H1 (cell line): ENCODE results near the gene KLHL24. TPM values are rescaled to one million over a fixed set of nuclear protein-coding genes. Genes with fewer than 3 reads are reported as not detected.
A peak's percentile ranks its signal among the peaks of the same experiment; 100 is the strongest.

Source experiments
- CTCF ChIA-PET: fragments of 300-600 bp; sonication (Branson Sonifier 250); formaldehyde crosslinking; loops from one replicate; lab custom pipeline; 2021; ENCODE audit not compliant: partially characterized antibody; lab: Charles Lee
- POLR2A ChIA-PET: fragments of 300-600 bp; sonication (Branson Sonifier 250); formaldehyde crosslinking; loops from one replicate; lab custom pipeline; 2021; ENCODE audit warnings: inconsistent platforms; ENCODE audit not compliant: partially characterized antibody; lab: Charles Lee
- DNase-seq, 2 experiments: peaks; one replicate each; pipeline versions ENCODE4 v3.0.0 to v3.0.0-alpha.2; 2010 to 2022; ENCODE audit warnings: low spot score in 2 of 2, low read depth in 1 of 2, mixed read lengths in 1 of 2
- FAIRE-seq: peaks from 2 replicates; lab custom pipeline; 2011; peaks lifted over from hg19 to GRCh38; lab: Jason Lieb, UNC
- H2AFZ ChIP-seq: 2 replicates; pipeline ENCODE4 v1.8.1; 2012; ENCODE audit warnings: low read length, inconsistent platforms
- H2AK5ac ChIP-seq: 2 replicates; pipeline ENCODE4 v1.6.1; 2013; ENCODE audit warnings: low read depth, low read length
- H2BK120ac ChIP-seq: replicated peaks from 2 replicates; pipeline ENCODE3; 2013; ENCODE audit warnings: low read depth, low read length, inconsistent platforms
- H2BK12ac ChIP-seq: 2 replicates; pipeline ENCODE4 v1.6.1; 2013; ENCODE audit warnings: low read depth, low read length
- H2BK15ac ChIP-seq: 2 replicates; pipeline ENCODE4 v1.6.1; 2013; ENCODE audit warnings: low read length
- H2BK20ac ChIP-seq: 2 replicates; pipeline ENCODE4 v1.6.1; 2013; ENCODE audit warnings: low read length
- H2BK5ac ChIP-seq: 2 replicates; pipeline ENCODE4 v1.6.1; 2013; ENCODE audit warnings: low read depth, low read length
- H3K14ac ChIP-seq: 2 replicates; pipeline ENCODE4 v1.6.1; 2013; ENCODE audit warnings: inconsistent platforms; ENCODE audit not compliant: insufficient read length
- H3K18ac ChIP-seq: 2 replicates; pipeline ENCODE4 v1.6.1; 2013; ENCODE audit warnings: low read length; ENCODE audit errors: extremely low read depth
- H3K23ac ChIP-seq: 2 replicates; pipeline ENCODE4 v1.6.1; 2013; ENCODE audit warnings: inconsistent platforms; ENCODE audit not compliant: insufficient read length
- H3K23me2 ChIP-seq: 2 replicates; pipeline ENCODE4 v1.6.1; 2013; ENCODE audit warnings: low read depth, low read length
- H3K27ac ChIP-seq: 2 replicates; pipeline ENCODE4 v1.6.1; 2011; ENCODE audit warnings: low read depth, low read length, inconsistent platforms
- H3K27me3 ChIP-seq, 4 experiments: replicated peaks in 1 of 4; 1 replicate in 1 of 4; 2 replicates in 3 of 4; pipeline versions ENCODE4 v1.6.1 to v1.8.1; 2011 to 2013; ENCODE audit warnings: low read length in 3 of 4, mild to moderate bottlenecking in 3 of 4, inconsistent platforms in 2 of 4, mixed read lengths in 2 of 4, moderate library complexity in 1 of 4; ENCODE audit not compliant: control insufficient read depth in 3 of 4, insufficient read depth in 3 of 4; ENCODE audit errors: extremely low read depth in 1 of 4
- H3K36me3 ChIP-seq, 4 experiments: 2 replicates each; pipeline versions ENCODE4 v1.6.1 to v1.8.1; 2011 to 2013; ENCODE audit warnings: mild to moderate bottlenecking in 4 of 4, low read length in 3 of 4, moderate library complexity in 2 of 4, control low read depth in 1 of 4, inconsistent platforms in 1 of 4; ENCODE audit not compliant: insufficient read depth in 4 of 4, control insufficient read depth in 2 of 4
- H3K4ac ChIP-seq: replicated peaks from 2 replicates; pipeline ENCODE3; 2013; ENCODE audit warnings: low read length, low read depth, mixed read lengths, inconsistent platforms; ENCODE audit not compliant: insufficient read length
- H3K4me1 ChIP-seq, 4 experiments: replicated peaks in 1 of 4; 1 replicate in 1 of 4; 2 replicates in 3 of 4; pipeline versions ENCODE4 v1.6.1 to v1.8.1; 2011 to 2013; ENCODE audit warnings: low read length in 3 of 4, inconsistent platforms in 2 of 4, mixed read lengths in 1 of 4; ENCODE audit not compliant: insufficient read depth in 4 of 4, control insufficient read depth in 3 of 4
- H3K4me2 ChIP-seq, 2 experiments: 2 replicates each; pipeline versions ENCODE4 v1.6.1 to v1.8.1; 2011 to 2013; ENCODE audit warnings: low read depth in 2 of 2, low read length in 2 of 2, control low read depth in 1 of 2, inconsistent platforms in 1 of 2, mild to moderate bottlenecking in 1 of 2; ENCODE audit not compliant: insufficient read depth in 1 of 2
- H3K4me3 ChIP-seq, 4 experiments: fragments of 200-600, 300-600 bp in 1 of 4; sonication (generic), shearing (Covaris generic), sonication (Bioruptor Twin) in 1 of 4; 2 replicates each; pipeline versions ENCODE4 v1.5.1 to v1.8.1; 2011 to 2016; ENCODE audit warnings: low read length in 4 of 4, low read depth in 3 of 4, control low read depth in 2 of 4, inconsistent platforms in 2 of 4, mild to moderate bottlenecking in 2 of 4, mixed read lengths in 1 of 4, moderate library complexity in 1 of 4; ENCODE audit not compliant: insufficient read depth in 2 of 4; ENCODE audit errors: extremely low read depth in 1 of 4
- H3K56ac ChIP-seq: replicated peaks from 2 replicates; pipeline ENCODE3; 2013; ENCODE audit warnings: low read depth, mild to moderate bottlenecking, mixed read lengths, low read length, inconsistent platforms; ENCODE audit not compliant: insufficient read length
- H3K79me1 ChIP-seq: 2 replicates; pipeline ENCODE4 v1.6.1; 2013; ENCODE audit warnings: low read depth, low read length, control low read depth
- H3K79me2 ChIP-seq, 2 experiments: 2 replicates each; pipeline versions ENCODE4 v1.6.1 to v1.8.1; 2012 to 2013; ENCODE audit warnings: low read length in 2 of 2, mild to moderate bottlenecking in 2 of 2, inconsistent platforms in 1 of 2; ENCODE audit not compliant: insufficient read depth in 2 of 2, control insufficient read depth in 1 of 2
- H3K9ac ChIP-seq, 4 experiments: replicated peaks in 1 of 4; 1 replicate in 1 of 4; 2 replicates in 3 of 4; pipeline versions ENCODE4 v1.6.1 to v1.8.1; 2011 to 2013; ENCODE audit warnings: low read depth in 3 of 4, low read length in 3 of 4, control low read depth in 2 of 4, mild to moderate bottlenecking in 2 of 4, moderate library complexity in 2 of 4, inconsistent platforms in 1 of 4; ENCODE audit errors: extremely low read depth in 1 of 4
- H3K9me3 ChIP-seq, 2 experiments: 2 replicates each; pipeline versions ENCODE4 v1.6.1 to v1.8.1; 2012 to 2013; ENCODE audit warnings: mild to moderate bottlenecking in 2 of 2, moderate library complexity in 2 of 2, control low read depth in 1 of 2, inconsistent platforms in 1 of 2, low read depth in 1 of 2, low read length in 1 of 2, mixed read lengths in 1 of 2; ENCODE audit not compliant: insufficient read depth in 2 of 2
- H4K20me1 ChIP-seq, 2 experiments: replicated peaks in 1 of 2; 2 replicates each; pipeline versions ENCODE3 to v1.8.1; 2011 to 2013; ENCODE audit warnings: inconsistent platforms in 2 of 2, low read length in 2 of 2, mild to moderate bottlenecking in 1 of 2; ENCODE audit not compliant: insufficient read depth in 2 of 2, control insufficient read depth in 1 of 2
- H4K5ac ChIP-seq: 2 replicates; pipeline ENCODE4 v1.6.1; 2013; ENCODE audit warnings: low read length, low read depth, mixed read lengths, inconsistent platforms; ENCODE audit not compliant: insufficient read length
- H4K8ac ChIP-seq: 2 replicates; pipeline ENCODE4 v1.8.0; 2013; ENCODE audit warnings: mild to moderate bottlenecking, moderate library complexity, low read length, inconsistent platforms; ENCODE audit not compliant: insufficient read depth; ENCODE audit errors: extremely low read depth
- H4K91ac ChIP-seq: replicated peaks from 2 replicates; pipeline ENCODE3; 2013; ENCODE audit warnings: low read length, mixed read lengths, inconsistent platforms; ENCODE audit not compliant: insufficient read length
- HDAC2 ChIP-seq, 2 experiments: fragments of 300-600 bp in 1 of 2; sonication (generic) in 1 of 2; IDR thresholded peaks; 2 replicates each; pipeline ENCODE4 v1.6.1; 2011 to 2012; ENCODE audit warnings: low read depth in 2 of 2, low read length in 2 of 2, mild to moderate bottlenecking in 2 of 2, moderate library complexity in 2 of 2, borderline replicate concordance in 1 of 2, inconsistent platforms in 1 of 2
- WGBS, 2 experiments: shearing (Covaris generic) in 1 of 2; methylation state at CpG; one replicate each; pipeline versions ENCODE4 v1.1.6 to v1.1.7; 2013 to 2015; ENCODE audit warnings: low lambda C conversion rate in 2 of 2, mixed read lengths in 2 of 2, inconsistent platforms in 1 of 2, low coverage in 1 of 2, missing lambda C conversion rate in 1 of 2; ENCODE audit not compliant: insufficient replicate concordance in 2 of 2, insufficient coverage in 1 of 2, insufficient read length in 1 of 2; ENCODE audit errors: extremely low coverage in 1 of 2, missing lambda C conversion rate in 1 of 2; 5-methylcytosine and 5-hydroxymethylcytosine counted together
- polyA plus RNA-seq, 7 experiments: library from polyadenylated mRNA; depleted of rRNA in 3 of 7; stranded (reverse) in 5 of 7; unstranded in 2 of 7; fragments of >200 nt in 5 of 7; fragments of 200-250 nt in 2 of 7; gene quantifications; 1 replicate in 5 of 7; 2 replicates in 1 of 7; 4 replicates in 1 of 7; pipeline versions ENCODE4 v1.2.1 to v1.2.3, GENCODE V29; 2011 to 2013; ENCODE audit warnings: missing spikeins in 2 of 7, mixed read lengths in 2 of 7
- total RNA-seq: library from RNA; stranded (reverse); fragmentation: NEBNext Ultra II Directional; extraction: Animal tissue kit (Norgen Biotek cat#: 25700); gene quantifications from 2 replicates; pipeline ENCODE4 v1.2.1, GENCODE V29; 2021
- TF ChIP-seq, protein P1 (sequence below): IDR thresholded peaks from 2 replicates; pipeline ENCODE4 v1.6.1; 2012; ENCODE audit warnings: inconsistent platforms

KLHL24 gene
- total and polyA plus RNA-seq, 2 of the 8 experiments (the other 6 are each of a cell fraction or from before 2014, with no cell fraction given) = 12.5 to 36.2 TPM

DNA sequence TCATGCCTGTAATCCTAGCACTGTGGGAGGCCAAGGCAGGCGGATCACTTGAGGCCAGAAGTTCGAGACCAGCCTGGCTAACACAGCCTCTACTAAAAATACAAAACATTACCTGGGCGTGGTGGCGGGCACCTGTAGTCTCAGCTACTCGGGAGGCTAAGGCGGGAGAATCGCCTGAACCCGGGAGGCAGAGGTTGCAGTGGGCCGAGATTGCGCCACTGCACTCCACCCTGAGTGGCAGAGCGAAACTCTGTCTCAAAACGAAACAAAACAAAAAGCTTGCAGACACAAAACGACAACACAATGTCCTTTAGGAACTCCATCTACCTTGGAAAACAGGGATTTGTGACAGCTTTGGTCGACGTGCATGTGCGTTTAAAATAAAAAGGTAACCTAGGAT, 716 bp upstream of the KLHL24 start:
- ChIA-PET CTCF (interaction anchor here (0.7 to 1.6 kb wide), 5 partner anchors 16 to 447 kb away, joined by 3 read pairs; no protein-coding TSS in a partner anchor), POLR2A (interaction anchor here (0.6 to 4.5 kb wide), 9 partner anchors 15 to 101 kb away, joined by 3 to 33 read pairs (median 3); partner anchors contain the start of gene YEATS2)
- Histone ChIP-seq H4K5ac (no peak overlapping the region), H3K23ac (no peak overlapping the region), H3K56ac (no peak overlapping the region), H2BK12ac (no peak overlapping the region), H2AFZ (peak overlapping the region; percentile 98), H3K9ac (peak overlapping the region in 1 of 4 experiments; percentile 29; a peak in 2 of 7 replicates), H4K20me1 (no peaks in the 10 kb centered on the region), H2BK5ac (no peak overlapping the region), H3K4ac (no peak overlapping the region), H2BK20ac (no peak overlapping the region), H3K9me3 (no peaks in the 10 kb centered on the region), H3K4me2 (peak overlapping the region; percentile 69 to 77), H2BK120ac (no peak overlapping the region), H3K4me1 (no peaks in the 10 kb centered on the region), H4K91ac (no peak overlapping the region), H4K8ac (no peak overlapping the region), H3K79me1 (no peaks in the 10 kb centered on the region), H3K36me3 (no peaks in the 10 kb centered on the region), H2AK5ac (no peak overlapping the region), H3K79me2 (peaks cover 0 to 24% of the 10 kb centered on the region in 2 experiments; a peak in 2 of 4 replicates), H3K27me3 (no peaks in the 10 kb centered on the region), H2BK15ac (no peak overlapping the region), H3K23me2 (peaks cover 2% of the 10 kb centered on the region; the same call in 1 of the 2 replicates), H3K18ac (no peak overlapping the region), H3K14ac (no peak overlapping the region), H3K27ac (no peak overlapping the region), H3K4me3 (peak overlapping the region in 3 of 4 experiments; percentile 77 to 96 (median 81); a peak in 5 of 8 replicates)
- WGBS, 2 experiments = 81% methylated on average over 16 of the region's 16 CpGs; no CpG with 5 or more reads in 1 of the 2 experiments
- no peak for DNase-seq
- TF ChIP-seq HDAC2 (IDR thresholded peaks at IDR 0.05; ENCODE audit: borderline replicate concordance in 1 of 2, low read depth in 2 of 2, low read length in 2 of 2) = no peak
- TF ChIP-seq, protein P1, sequence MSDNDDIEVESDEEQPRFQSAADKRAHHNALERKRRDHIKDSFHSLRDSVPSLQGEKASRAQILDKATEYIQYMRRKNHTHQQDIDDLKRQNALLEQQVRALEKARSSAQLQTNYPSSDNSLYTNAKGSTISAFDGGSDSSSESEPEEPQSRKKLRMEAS = 0 out of 2 replicates have a peak, but pooled peaks have one; percentile 2
- no peak for FAIRE-seq
